Fibroblast of pulmonary artery (primary cell): ENCODE results near the gene GATA2.

ENCODE experiments used
- DNase-seq: peaks from one replicate; pipeline ENCODE4 v3.0.0-alpha.2; 2010; ENCODE audit warnings: low read depth
- H3K4me3 ChIP-seq: replicated peaks from 2 replicates; pipeline ENCODE4 v1.5.1; 2011; ENCODE audit warnings: low read depth, mild to moderate bottlenecking, control low read depth, low read length, moderate library complexity
- CTCF ChIP-seq: IDR thresholded peaks from 2 replicates; pipeline ENCODE4 v1.5.1; 2011; ENCODE audit warnings: mild to moderate bottlenecking, control low read depth, low read length, inconsistent platforms; ENCODE audit errors: missing control alignments

Gene GATA2

GRCh38 chr3:128523591-128523990 lies 30.6 kb upstream of the GATA2 start:
- no peak for TF ChIP-seq CTCF
- H3K4me3 ChIP-seq, result no peak overlapping the region
- DNase-seq, result no peak

GRCh38 chr3:128521715-128522114 lies 28.7 kb upstream of the GATA2 start:
- DNase-seq, result no peak
- no peak for TF ChIP-seq CTCF
- no peak overlapping the region for H3K4me3 ChIP-seq

GRCh38 chr3:128518587-128519490 lies 25.8 kb upstream of the GATA2 start:
- no peak for TF ChIP-seq CTCF
- DNase-seq, result no peak
- no peak overlapping the region for H3K4me3 ChIP-seq

- DNase-seq, result no peak
- TF ChIP-seq CTCF, result no peak
- H3K4me3 ChIP-seq, result no peak overlapping the region
Measured at GRCh38 chr3:128517648-128518047, 24.6 kb upstream of the GATA2 start.

GRCh38 chr3:128515967-128516366 lies 23.0 kb upstream of the GATA2 start:
- no peak overlapping the region for H3K4me3 ChIP-seq
- TF ChIP-seq CTCF, result no peak

GRCh38 chr3:128508852-128509251 lies 15.9 kb upstream of the GATA2 start:
- TF ChIP-seq CTCF, result no peak
- DNase-seq, result no peak
- no peak overlapping the region for H3K4me3 ChIP-seq

More at GRCh38 chr3:128515967-128516366, 23.0 kb upstream of the GATA2 start:
- no peak for DNase-seq

GRCh38 chr3:128506754-128507153 lies 13.8 kb upstream of the GATA2 start:
- DNase-seq, result no peak
- no peak overlapping the region for H3K4me3 ChIP-seq
- TF ChIP-seq CTCF, result no peak
